ENCODE measurements around the gene CORO1C.

The CORO1C gene

DNA sequence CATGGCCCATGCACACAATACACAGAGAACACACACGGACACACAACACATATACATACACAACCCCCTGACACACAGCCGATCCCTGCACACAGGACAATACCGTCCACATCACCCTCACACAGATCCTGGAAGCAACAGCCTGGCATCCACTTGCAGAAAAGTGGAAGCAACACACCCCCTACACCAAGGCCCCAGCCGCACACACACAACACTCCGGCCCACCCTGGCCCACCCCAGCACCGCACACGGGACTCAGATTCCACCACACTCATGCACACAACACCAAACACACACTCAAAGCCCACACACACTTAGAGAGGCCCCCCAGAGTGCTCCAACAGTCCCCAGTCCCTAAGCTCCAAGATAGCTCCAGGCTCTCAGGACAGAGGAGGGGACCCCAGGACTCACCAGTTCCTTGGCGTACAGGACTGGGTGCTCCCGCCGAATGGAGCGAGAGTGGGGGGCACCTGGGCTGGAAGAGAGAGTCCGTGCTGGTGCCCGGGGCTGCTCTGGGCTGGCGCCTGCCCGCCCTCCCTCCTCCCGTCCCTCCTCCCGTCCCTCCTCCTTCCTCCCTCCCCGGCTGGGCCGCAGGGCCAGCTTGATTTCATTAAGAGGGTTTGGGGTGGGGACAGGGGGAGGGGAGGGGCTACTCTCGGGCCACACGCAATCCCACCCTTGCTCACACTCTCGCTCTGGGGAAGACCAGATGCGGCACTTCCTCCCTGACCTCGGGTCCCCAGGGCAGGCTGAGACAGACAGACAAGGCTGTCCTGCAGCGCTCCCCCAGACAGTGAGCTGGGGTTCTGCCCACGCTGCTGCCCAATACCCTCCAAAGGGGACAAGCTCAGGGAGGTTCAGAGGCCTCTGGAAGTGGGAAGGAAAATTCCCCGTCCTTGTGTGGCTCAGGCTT, 133.5 kb downstream of the CORO1C start, which contains the start of gene TMEM119:
Gene TMEM119, minus strand, starts transcription at position 526 of the 913 bp plus-strand sequence. CDS start 5,701 bp downstream, outside the sequence.
- no peak for DNase-seq

DNA sequence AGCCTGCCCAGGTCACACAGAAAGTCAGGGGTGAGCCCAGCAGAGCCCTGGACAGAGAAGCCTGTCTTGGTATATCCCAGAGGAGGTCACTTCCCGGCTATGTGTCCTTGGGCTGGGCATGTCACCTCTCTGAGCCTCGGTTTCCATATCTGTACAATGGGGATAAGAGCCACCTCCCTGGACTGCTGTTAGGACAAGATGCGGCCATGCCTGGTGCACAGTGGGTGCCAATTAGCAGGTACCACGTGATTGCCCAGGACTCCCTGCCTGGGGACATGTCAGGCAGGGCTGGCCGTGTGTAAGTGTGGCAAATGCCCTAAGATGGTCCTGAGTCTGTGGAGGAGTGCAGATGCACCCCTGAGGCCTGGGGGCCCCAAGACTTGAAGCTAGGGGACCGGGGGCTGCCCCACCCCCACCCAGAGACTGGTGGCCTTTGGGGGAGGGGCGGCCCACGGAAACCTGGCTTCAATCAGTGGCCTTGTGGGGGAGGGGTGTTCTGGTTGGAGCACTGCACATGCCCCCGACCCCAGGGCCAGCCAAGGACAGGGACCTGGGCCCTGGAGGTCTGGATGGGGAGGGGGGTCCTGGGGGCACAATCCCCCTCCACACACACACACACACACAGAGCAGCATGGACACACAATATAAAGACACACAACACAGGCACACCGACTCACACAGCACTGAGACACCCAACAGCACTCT, 134.3 kb downstream of the CORO1C start:
- DNase-seq: no peak

DNA sequence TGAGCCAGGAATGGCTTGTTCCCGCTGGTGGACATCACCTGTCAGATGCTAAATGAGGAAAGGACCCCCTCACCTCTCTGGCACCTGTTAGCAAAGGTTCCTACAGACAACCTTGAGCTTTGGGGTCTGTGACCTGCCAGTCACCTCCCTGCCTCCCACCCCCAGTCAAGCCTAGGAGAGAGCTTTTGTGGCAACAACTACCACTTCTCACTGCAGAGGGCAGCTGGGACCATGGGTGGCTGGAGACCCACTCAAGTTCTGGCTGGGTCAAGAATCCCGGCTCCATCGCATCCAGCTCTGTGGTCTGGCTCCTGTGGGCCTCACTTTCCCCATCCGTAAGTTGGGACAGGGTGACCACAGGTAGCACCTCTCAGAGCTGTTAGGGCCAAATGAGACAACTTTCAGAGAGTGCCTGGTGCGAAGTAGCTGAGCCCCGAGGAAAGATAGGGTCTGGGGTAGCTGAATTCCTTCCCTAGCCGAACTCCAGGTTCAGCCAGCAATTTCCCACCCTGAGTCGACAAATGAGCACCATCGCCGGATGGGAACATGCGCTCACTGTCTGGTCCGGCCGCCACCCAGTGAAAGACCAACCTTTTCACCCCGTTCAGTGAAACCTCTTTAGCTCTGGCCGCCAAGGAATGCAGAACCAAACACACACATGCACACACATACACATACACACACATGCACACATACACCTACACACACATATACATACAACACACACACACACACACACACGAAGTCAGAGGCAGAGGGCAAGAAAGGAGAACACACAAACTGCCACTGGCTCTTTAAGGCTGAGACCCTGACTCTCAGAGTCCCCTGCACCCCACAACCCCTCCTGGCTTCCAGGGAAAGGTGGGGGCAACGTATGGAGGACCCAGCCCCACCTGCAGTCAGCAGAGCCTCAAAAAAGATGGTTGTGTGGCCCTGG, 135.3 kb downstream of the CORO1C start:
- no peak for DNase-seq

All from stimulated activated naive CD4-positive, alpha-beta T cell (primary cell).